AG09319 (cell line): ENCODE data around the gene MYBBP1A.

ENCODE experiments used
- DNase-seq: peaks from one replicate; pipeline ENCODE4 v3.0.0-alpha.2; 2010; ENCODE audit warnings: low read depth; ENCODE audit errors: extremely low read depth
- TF ChIP-seq, protein P1 (sequence below): IDR thresholded peaks from 2 replicates; pipeline ENCODE4 v1.5.1; 2011; ENCODE audit warnings: low read depth, mild to moderate bottlenecking, inconsistent platforms, low read length, moderate library complexity

MYBBP1A gene

DNA sequence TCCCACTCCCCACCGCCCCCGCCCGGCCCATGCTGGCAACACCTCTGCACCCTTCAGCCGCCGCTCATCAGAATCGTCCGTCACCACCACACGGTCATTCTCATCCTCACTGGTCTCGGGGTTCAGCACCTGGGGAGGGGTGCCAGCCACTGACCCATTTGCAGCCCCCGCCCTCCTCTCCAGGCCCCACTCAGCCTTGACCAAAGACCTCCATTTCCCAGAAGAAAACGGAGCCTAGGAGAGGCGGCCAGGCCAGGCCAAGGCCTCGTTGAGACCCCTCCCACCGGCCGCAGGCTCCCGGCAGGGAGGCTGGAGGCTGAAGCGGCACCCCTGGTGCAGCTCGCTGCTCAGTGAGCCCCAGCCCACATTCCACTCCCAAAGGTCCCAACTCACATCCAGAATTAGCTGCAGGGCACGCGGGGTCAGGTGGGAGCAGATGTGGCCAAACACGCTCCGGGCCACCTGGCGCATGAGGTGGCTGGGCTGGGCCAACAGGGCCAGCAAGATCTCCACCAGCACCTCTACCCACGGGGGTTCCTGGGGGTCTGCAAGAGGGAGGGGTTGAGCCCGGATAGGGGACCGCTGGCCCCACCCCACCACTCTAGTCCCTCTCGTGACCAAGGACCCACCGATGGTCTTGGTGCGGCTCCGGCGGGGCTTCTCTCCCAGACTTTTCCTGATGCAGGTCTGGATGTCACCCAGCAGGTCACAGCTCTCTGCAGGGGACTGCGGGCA, 9.8 kb downstream of the MYBBP1A start:
- TF ChIP-seq, protein P1, sequence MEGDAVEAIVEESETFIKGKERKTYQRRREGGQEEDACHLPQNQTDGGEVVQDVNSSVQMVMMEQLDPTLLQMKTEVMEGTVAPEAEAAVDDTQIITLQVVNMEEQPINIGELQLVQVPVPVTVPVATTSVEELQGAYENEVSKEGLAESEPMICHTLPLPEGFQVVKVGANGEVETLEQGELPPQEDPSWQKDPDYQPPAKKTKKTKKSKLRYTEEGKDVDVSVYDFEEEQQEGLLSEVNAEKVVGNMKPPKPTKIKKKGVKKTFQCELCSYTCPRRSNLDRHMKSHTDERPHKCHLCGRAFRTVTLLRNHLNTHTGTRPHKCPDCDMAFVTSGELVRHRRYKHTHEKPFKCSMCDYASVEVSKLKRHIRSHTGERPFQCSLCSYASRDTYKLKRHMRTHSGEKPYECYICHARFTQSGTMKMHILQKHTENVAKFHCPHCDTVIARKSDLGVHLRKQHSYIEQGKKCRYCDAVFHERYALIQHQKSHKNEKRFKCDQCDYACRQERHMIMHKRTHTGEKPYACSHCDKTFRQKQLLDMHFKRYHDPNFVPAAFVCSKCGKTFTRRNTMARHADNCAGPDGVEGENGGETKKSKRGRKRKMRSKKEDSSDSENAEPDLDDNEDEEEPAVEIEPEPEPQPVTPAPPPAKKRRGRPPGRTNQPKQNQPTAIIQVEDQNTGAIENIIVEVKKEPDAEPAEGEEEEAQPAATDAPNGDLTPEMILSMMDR: no peak
- no peak for DNase-seq

DNA sequence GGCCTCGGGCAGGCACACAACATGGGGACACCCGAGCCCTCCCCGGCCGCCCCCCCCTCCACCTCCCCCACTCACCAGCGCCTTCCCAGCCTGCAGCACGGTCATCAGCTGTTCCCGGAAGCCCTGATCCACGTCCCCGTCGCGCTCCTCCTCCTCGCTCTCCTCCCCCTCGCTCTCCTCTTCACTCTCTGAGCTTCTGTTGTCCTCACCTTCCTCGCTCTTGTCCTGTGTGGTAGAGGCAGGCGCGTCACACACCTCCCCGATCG, 10.3 kb downstream of the MYBBP1A start:
- TF ChIP-seq, protein P1: no peak
- DNase-seq: no peak

DNA sequence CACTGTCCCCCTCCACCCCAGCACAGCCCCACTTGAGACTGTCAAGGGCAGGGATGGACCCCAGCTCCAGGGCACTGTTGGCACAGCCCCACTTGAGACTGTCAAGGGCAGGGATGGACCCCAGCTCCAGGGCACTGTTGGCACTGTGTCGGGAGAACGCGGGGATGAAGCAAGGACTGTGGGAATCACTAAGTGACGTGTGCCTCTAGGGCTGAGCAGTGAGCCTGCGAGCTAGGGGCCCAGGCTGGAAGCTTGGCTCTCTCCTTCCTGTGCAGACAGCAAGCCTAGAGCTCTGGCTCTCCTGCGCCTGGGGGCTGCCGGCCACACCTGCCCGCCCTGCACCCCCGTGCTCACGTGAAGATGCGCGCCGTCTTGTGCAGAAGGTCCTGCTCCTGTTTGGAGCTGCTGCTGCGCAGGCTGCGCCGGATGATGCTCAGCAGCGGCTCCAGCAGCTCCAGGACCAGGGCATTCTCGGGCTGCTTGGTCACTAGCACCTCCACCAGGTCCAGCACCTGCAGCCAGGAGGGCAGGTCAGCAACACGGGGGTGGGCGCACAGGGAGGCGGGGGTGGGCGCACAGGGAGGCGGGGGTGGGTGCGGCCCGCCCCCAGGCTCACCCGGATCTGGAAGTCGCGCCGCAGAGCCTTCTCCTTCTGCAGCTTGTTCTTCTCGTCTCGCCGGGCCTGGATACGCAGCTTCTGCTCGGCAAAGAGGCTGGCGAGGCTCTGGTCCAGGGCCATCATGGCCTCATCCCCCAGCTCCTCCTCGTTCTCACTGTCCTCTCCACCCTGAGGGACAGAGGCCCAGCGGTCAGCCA, 10.8 kb downstream of the MYBBP1A start:
- TF ChIP-seq, protein P1: no peak
- DNase-seq: no peak

DNA sequence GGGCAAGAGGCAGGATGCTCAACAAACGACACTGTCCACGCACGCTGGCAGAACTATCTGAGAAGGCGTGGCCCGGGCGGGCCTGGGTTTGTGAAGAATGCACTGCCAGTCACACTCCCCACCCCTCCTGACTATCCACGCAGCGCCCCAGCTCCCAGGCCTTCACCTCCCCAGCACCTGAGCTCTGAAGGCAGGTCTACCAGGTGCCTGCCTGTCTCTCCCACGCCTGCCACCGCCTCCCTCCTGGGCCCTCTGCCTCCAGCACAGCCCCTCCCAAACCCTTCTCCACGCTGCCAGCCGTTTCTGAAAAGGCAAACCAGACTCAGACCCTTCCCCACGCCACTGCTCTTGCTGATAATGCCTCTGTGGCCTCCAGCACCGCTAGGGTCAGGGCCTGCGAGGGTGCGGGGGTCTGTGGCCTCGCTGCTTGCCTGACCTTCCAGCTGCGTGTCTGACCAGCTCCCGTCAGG, 11.6 kb downstream of the MYBBP1A start:
- TF ChIP-seq, protein P1: no peak
- DNase-seq: no peak

DNA sequence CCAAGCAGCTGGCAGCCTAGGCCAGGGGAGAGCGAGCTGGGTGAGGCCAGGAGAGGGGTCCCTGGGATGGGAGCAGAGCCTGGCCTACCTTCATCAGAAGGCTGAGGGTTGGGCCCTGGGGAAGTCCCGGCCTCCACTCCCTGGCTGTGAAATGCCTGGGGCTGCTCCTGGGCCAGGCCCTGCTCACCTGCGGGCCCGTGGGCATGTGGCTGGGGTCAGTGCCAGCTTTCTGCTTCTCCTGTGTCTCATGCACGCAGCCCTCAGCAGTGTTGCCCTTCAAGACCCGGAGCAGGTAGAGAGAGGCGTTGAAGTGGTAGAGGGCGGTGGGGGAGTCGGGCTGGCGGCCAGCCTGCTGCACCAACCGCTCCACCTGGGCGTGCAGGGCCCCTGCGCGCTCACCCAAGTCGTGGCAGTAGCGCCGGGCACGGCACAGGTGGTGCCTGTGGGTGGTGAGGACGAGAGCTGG, 12.4 kb downstream of the MYBBP1A start:
- no peak for DNase-seq
- TF ChIP-seq, protein P1: no peak

DNA sequence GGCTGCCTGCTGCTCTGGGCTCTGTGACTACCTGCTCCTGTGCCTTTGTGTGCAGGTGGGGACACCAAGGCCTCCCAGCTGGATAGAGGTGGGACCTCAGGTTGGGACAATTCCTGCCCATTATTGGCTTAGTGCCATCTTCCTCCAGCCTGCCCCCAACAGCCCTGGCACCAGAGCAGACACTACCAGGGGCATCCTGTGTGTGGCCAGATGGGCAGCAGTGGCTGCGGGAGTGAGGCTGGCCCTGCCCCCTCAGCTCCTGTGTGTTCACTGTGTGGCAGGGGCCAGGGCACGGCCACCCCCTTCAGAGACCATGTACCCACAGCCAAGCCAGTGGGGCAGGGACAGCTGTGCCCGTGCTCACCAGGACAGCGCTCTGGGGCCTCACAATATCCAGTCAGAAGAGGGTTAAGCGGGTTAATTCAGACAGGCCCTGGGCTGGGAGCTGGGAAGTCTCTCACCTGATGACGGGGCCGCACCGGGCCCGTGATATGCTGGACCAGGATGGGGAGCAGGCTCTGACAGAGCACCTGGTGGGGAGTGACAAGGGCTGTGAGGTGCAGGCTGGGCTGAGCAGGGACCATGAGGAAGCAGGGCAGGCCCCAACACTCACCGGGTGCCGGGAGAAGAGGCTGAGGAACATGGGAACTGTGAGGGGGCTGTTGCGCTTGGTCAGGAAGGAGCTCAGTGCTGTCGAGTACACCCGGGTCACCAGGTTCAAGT, 13.0 kb downstream of the MYBBP1A start:
- TF ChIP-seq, protein P1: no peak
- no peak for DNase-seq
